ENCODE measurements around the gene C2CD2.

DNA sequence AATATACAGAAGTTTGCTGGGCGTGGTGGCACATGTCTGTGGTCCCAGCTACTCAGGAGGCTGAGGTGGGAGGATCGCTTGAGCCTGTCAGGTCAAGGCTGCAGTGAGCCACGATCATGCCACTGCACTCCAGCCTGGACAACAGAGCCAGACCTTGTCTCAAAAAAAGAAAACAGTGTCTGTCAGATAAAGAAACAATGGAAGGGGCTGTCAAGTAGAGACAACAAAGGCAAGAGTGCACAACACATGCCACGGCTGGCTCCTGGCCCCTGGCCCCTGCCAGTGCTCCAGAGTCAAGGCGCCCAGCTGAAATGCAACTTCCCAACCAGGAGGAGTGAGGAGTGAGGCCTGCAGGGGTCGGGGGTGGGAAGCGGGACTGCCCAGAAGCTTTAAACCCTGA, 107.3 kb downstream of the C2CD2 start:
- TF ChIP-seq EZH2 (IDR thresholded peaks at IDR 0.05; ENCODE audit: borderline replicate concordance): no peak
- TF ChIP-seq, protein P1, sequence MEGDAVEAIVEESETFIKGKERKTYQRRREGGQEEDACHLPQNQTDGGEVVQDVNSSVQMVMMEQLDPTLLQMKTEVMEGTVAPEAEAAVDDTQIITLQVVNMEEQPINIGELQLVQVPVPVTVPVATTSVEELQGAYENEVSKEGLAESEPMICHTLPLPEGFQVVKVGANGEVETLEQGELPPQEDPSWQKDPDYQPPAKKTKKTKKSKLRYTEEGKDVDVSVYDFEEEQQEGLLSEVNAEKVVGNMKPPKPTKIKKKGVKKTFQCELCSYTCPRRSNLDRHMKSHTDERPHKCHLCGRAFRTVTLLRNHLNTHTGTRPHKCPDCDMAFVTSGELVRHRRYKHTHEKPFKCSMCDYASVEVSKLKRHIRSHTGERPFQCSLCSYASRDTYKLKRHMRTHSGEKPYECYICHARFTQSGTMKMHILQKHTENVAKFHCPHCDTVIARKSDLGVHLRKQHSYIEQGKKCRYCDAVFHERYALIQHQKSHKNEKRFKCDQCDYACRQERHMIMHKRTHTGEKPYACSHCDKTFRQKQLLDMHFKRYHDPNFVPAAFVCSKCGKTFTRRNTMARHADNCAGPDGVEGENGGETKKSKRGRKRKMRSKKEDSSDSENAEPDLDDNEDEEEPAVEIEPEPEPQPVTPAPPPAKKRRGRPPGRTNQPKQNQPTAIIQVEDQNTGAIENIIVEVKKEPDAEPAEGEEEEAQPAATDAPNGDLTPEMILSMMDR (IDR thresholded peaks at IDR 0.05; ENCODE audit: poor library complexity): no peak
- TF ChIP-seq EZH2phosphoT487 (IDR thresholded peaks at IDR 0.05; ENCODE audit: low read depth, severe bottlenecking, unreplicated experiment): no peak
